SK-N-MC (cell line): ENCODE data around the gene TBL1X.

Source experiments
- DNase-seq: peaks from one replicate; pipeline ENCODE4 v3.0.0-alpha.2; 2011; ENCODE audit warnings: low read depth, low spot score
- H3K27ac ChIP-seq: fragments of 200-600 bp; sonication (generic); 2 replicates; pipeline ENCODE4 v1.5.1; 2016; ENCODE audit warnings: mixed run types
- H3K36me3 ChIP-seq: fragments of 200-600 bp; sonication (generic); 2 replicates; pipeline ENCODE4 v1.6.1; 2017; ENCODE audit warnings: antibody characterized with exemption, low read length, mixed read lengths; ENCODE audit not compliant: insufficient read depth
- H3K4me3 ChIP-seq: fragments of 200-600 bp; sonication (generic); 2 replicates; pipeline ENCODE4 v1.5.1; 2016
- H3K9ac ChIP-seq: fragments of 200-600 bp; sonication (generic); 2 replicates; pipeline ENCODE4 v1.8.0; 2017; ENCODE audit warnings: mixed run types, mixed read lengths; ENCODE audit not compliant: insufficient read length
- H3K9me3 ChIP-seq: fragments of 200-600 bp; sonication (generic); 2 replicates; pipeline ENCODE4 v1.6.1; 2017; ENCODE audit warnings: low read depth, mild to moderate bottlenecking, antibody characterized with exemption, low read length, moderate library complexity, mixed read lengths
- EZH2 ChIP-seq: fragments of 200-600 bp; sonication (generic); IDR thresholded peaks from one replicate; pipeline ENCODE4 v1.6.1; 2017; ENCODE audit warnings: antibody characterized with exemption
- FOXP2 ChIP-seq: optimal IDR thresholded peaks from 2 replicates; pipeline ENCODE3; 2011; ENCODE audit warnings: mild to moderate bottlenecking, moderate library complexity; ENCODE audit not compliant: insufficient read depth; ENCODE audit errors: extremely low read length, control extremely low read depth
- POLR2AphosphoS5 ChIP-seq: IDR thresholded peaks from 2 replicates; pipeline ENCODE4 v1.6.1; 2012; ENCODE audit warnings: mild to moderate bottlenecking, low read depth, low read length, borderline replicate concordance

TBL1X gene

GRCh38 chrX:9482837-9483236, 18.0 kb downstream of the TBL1X start:
- H3K36me3 ChIP-seq, result no peaks in the 10 kb centered on the region
- no peak overlapping the region for H3K9ac ChIP-seq
- TF ChIP-seq EZH2 (no peak), FOXP2 (no peak), POLR2AphosphoS5 (no peak)
- H3K4me3 ChIP-seq, result no peak overlapping the region
- no peak for DNase-seq
- H3K9me3 ChIP-seq, result no peaks in the 10 kb centered on the region
- no peak overlapping the region for H3K27ac ChIP-seq

- no peak for DNase-seq
- H3K9ac ChIP-seq, result no peak overlapping the region
- no peaks in the 10 kb centered on the region for H3K9me3 ChIP-seq
- no peak overlapping the region for H3K27ac ChIP-seq
- no peaks in the 10 kb centered on the region for H3K36me3 ChIP-seq
- TF ChIP-seq FOXP2, result no peak
- TF ChIP-seq POLR2AphosphoS5, result no peak
- TF ChIP-seq EZH2, result no peak
- no peak overlapping the region for H3K4me3 ChIP-seq
These were observed 18.5 kb downstream of the TBL1X start for GRCh38 chrX:9483376-9483775.

- H3K9ac ChIP-seq, result no peak overlapping the region
- H3K36me3 ChIP-seq, result no peaks in the 10 kb centered on the region
- DNase-seq, result no peak
- H3K4me3 ChIP-seq, result no peak overlapping the region
- TF ChIP-seq EZH2, result no peak
- TF ChIP-seq POLR2AphosphoS5, result no peak
- TF ChIP-seq FOXP2, result no peak
- no peaks in the 10 kb centered on the region for H3K9me3 ChIP-seq
- H3K27ac ChIP-seq, result no peak overlapping the region
These were observed 22.0 kb downstream of the TBL1X start for GRCh38 chrX:9486786-9487387.

DNA sequence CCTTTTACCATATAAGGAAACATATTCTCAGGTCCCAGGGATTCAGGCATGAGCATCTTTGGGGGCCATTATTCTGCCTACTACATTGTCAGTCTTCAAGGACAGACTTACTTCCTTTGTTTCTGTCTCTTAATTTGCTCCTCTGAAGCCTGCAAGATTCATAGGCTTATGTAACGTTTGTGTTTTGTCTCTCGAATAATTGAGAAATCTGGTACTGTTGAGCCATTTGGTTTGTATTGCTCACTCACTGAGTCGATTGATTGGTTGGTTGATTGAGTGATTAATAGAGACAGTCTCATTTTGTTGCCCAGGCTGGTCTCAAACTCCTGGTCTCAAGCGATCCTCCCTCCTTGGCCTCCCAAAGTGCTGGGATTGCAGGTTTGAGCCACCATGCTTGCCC, 23.7 kb downstream of the TBL1X start:
- Histone ChIP-seq H3K9ac (no peak overlapping the region), H3K27ac (no peak overlapping the region), H3K4me3 (no peak overlapping the region), H3K36me3 (no peaks in the 10 kb centered on the region), H3K9me3 (no peaks in the 10 kb centered on the region)
- TF ChIP-seq POLR2AphosphoS5, result no peak
- TF ChIP-seq EZH2, result no peak
- no peak for TF ChIP-seq FOXP2
- no peak for DNase-seq

GRCh38 chrX:9489234-9489633, 24.4 kb downstream of the TBL1X start:
- Histone ChIP-seq H3K36me3 (no peaks in the 10 kb centered on the region), H3K9ac (no peak overlapping the region), H3K9me3 (no peaks in the 10 kb centered on the region), H3K27ac (no peak overlapping the region), H3K4me3 (no peak overlapping the region)
- TF ChIP-seq FOXP2, result no peak
- no peak for TF ChIP-seq POLR2AphosphoS5
- no peak for TF ChIP-seq EZH2
- DNase-seq, result no peak

DNA sequence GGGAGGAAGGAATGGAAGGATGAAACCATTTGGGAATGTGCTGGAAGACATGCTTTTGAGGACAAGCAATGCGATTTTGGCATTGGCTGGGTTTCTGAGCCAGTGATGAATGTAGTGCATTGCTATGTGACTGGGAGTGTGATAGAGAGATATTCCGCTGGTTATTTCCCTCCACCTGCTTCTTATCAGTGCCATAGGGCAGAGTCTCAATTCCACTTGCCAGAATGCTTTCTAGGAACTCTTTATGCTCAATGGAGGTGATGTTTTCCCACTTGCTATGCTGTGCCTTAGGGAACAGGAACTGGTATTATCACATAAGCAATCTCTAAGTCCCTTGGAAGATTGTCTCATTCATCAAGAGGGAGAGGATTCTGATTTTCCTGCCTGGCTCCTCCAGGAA, 28.0 kb downstream of the TBL1X start:
- no peak for DNase-seq
- H3K4me3 ChIP-seq, result no peak overlapping the region
- no peak overlapping the region for H3K9ac ChIP-seq
- no peaks in the 10 kb centered on the region; the same call in 1 of the 2 replicates for H3K36me3 ChIP-seq
- TF ChIP-seq FOXP2 (no peak), EZH2 (no peak), POLR2AphosphoS5 (no peak)
- H3K27ac ChIP-seq, result no peak overlapping the region
- no peaks in the 10 kb centered on the region for H3K9me3 ChIP-seq

DNA sequence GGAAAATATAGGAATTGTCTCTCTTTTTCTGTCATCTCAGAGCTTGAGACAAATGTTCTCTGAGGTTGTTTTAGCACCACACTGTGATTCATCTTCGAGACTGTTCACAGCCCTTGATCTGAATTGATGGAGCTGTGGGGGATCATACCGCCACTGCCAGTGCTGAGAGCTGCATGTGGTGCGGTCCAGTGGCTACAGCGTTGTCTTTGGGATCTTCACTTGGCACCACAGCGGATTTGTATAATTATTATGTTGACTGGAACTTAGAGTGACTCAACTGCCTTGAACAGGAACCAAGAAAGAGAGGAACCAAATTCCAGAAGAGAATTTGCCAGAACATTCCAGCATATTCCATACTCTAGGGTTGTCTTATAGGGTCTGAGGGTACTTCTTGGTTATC, 29.1 kb downstream of the TBL1X start:
- TF ChIP-seq FOXP2 (no peak), POLR2AphosphoS5 (no peak), EZH2 (no peak)
- Histone ChIP-seq H3K27ac (no peak overlapping the region), H3K9ac (no peak overlapping the region), H3K4me3 (no peak overlapping the region), H3K9me3 (no peaks in the 10 kb centered on the region), H3K36me3 (no peaks in the 10 kb centered on the region; the same call in 1 of the 2 replicates)
- DNase-seq, result no peak

- TF ChIP-seq EZH2 (no peak), POLR2AphosphoS5 (no peak), FOXP2 (no peak)
- Histone ChIP-seq H3K4me3 (no peak overlapping the region), H3K27ac (no peak overlapping the region), H3K9ac (no peak overlapping the region), H3K36me3 (no peaks in the 10 kb centered on the region; the same call in 1 of the 2 replicates), H3K9me3 (no peaks in the 10 kb centered on the region)
- DNase-seq, result no peak
These were observed 29.9 kb downstream of the TBL1X start for GRCh38 chrX:9494771-9495170.

DNA sequence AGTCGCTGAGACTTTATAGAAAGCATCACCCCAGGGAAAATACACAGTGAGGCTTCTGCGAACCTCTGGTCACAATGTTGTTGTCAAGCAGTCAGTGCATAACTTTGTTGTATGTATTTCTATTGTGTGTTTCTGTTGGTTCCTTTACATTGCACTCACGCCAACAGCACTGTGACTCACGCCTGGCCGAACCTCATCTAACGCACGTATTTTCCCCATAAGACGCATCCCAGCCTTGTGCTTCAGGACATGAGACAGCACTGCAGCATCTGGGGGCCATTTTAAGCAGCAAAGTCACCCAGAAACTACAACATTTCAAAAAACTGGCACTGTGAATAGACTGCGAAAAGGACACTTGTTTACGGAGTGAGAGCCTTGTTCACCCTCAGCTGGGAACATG, 30.6 kb downstream of the TBL1X start:
- TF ChIP-seq FOXP2 (no peak), EZH2 (no peak)
- Histone ChIP-seq H3K4me3 (no peak overlapping the region), H3K9me3 (no peaks in the 10 kb centered on the region), H3K36me3 (no peaks in the 10 kb centered on the region; the same call in 1 of the 2 replicates), H3K9ac (no peak overlapping the region), H3K27ac (no peak overlapping the region)
- DNase-seq, result no peak
